PC-3 (cell line): ENCODE results near the gene TEPSIN.

Experiments
- CTCF ChIP-seq: fragments of 300-600 bp; sonication (generic); conservative IDR thresholded peaks from 2 replicates; pipeline ENCODE4 v1.5.1; 2017; ENCODE audit warnings: antibody characterized with exemption, low read depth, mild to moderate bottlenecking, low read length
- EZH2 ChIP-seq: fragments of 300-600 bp; sonication (generic); IDR thresholded peaks from one replicate; pipeline ENCODE4 v1.6.1; 2017; ENCODE audit warnings: antibody characterized with exemption, mild to moderate bottlenecking, low read length; ENCODE audit not compliant: unreplicated experiment

GRCh38 chr17:81223762-81224130 lies 15.1 kb downstream of the TEPSIN start:
- TF ChIP-seq CTCF (no peak), EZH2 (no peak)
